PFSK-1 (cell line): ENCODE measurements around the gene IFT81.

ENCODE experiments used
- FOXP2 ChIP-seq: optimal IDR thresholded peaks from 2 replicates; pipeline ENCODE3; 2011; ENCODE audit warnings: borderline replicate concordance, control low read depth, inconsistent platforms; ENCODE audit not compliant: insufficient read depth; ENCODE audit errors: extremely low read length, extremely low read depth
- POLR2AphosphoS5 ChIP-seq: IDR thresholded peaks from 2 replicates; pipeline ENCODE4 v1.6.1; 2012; ENCODE audit warnings: low read depth, mild to moderate bottlenecking, control low read depth, low read length, moderate library complexity
- REST ChIP-seq, 2 experiments: IDR thresholded peaks; 2 replicates each; pipeline versions ENCODE4 v1.6.1 to v1.8.0; 2011 to 2012; ENCODE audit warnings: low read depth in 2 of 2, low read length in 2 of 2, control low read depth in 1 of 2, inconsistent platforms in 1 of 2, mild to moderate bottlenecking in 1 of 2, moderate library complexity in 1 of 2; ENCODE audit not compliant: insufficient read depth in 1 of 2
- SIN3A ChIP-seq: IDR thresholded peaks from 2 replicates; pipeline ENCODE4 v1.6.1; 2012; ENCODE audit warnings: mild to moderate bottlenecking, low read length, moderate library complexity, borderline replicate concordance; ENCODE audit not compliant: insufficient read depth
- TAF1 ChIP-seq: IDR thresholded peaks from 2 replicates; pipeline ENCODE4 v1.6.1; 2012; ENCODE audit warnings: low read length, control low read depth, borderline replicate concordance; ENCODE audit not compliant: insufficient read depth

IFT81 gene

GRCh38 chr12:110180591-110181005 is 56.4 kb downstream of the IFT81 start:
- TF ChIP-seq FOXP2: no peak
- TF ChIP-seq TAF1: no peak
- TF ChIP-seq SIN3A: no peak
- TF ChIP-seq POLR2AphosphoS5: no peak
- TF ChIP-seq REST (IDR thresholded peaks at IDR 0.05; ENCODE audit: insufficient read depth in 1 of 2, low read depth in 2 of 2, low read length in 2 of 2): no peak

GRCh38 chr12:110182281-110182680 is 58.1 kb downstream of the IFT81 start:
- no peak for TF ChIP-seq REST (IDR thresholded peaks at IDR 0.05; ENCODE audit: insufficient read depth in 1 of 2, low read depth in 2 of 2, low read length in 2 of 2)
- no peak for TF ChIP-seq POLR2AphosphoS5
- no peak for TF ChIP-seq SIN3A
- no peak for TF ChIP-seq TAF1
- TF ChIP-seq FOXP2: no peak

- TF ChIP-seq FOXP2 (no peak), TAF1 (no peak), POLR2AphosphoS5 (no peak), SIN3A (no peak), REST (IDR thresholded peaks at IDR 0.05; ENCODE audit: insufficient read depth in 1 of 2, low read depth in 2 of 2, low read length in 2 of 2) (no peak)
Measured at GRCh38 chr12:110183386-110183785, 59.2 kb downstream of the IFT81 start.

GRCh38 chr12:110185626-110186025 is 61.5 kb downstream of the IFT81 start:
- TF ChIP-seq REST (IDR thresholded peaks at IDR 0.05; ENCODE audit: insufficient read depth in 1 of 2, low read depth in 2 of 2, low read length in 2 of 2): no peak

GRCh38 chr12:110186059-110186458 is 61.9 kb downstream of the IFT81 start:
- TF ChIP-seq SIN3A (no peak), FOXP2 (no peak), TAF1 (no peak), REST (IDR thresholded peaks at IDR 0.05; ENCODE audit: insufficient read depth in 1 of 2, low read depth in 2 of 2, low read length in 2 of 2) (no peak), POLR2AphosphoS5 (no peak)
